HuH-7 (cell line): Measurements from ENCODE around the gene PBRM1.

Experiments
- DNase-seq: peaks from one replicate; pipeline ENCODE4 v3.0.0; 2011; ENCODE audit warnings: low spot score

Gene PBRM1

DNA sequence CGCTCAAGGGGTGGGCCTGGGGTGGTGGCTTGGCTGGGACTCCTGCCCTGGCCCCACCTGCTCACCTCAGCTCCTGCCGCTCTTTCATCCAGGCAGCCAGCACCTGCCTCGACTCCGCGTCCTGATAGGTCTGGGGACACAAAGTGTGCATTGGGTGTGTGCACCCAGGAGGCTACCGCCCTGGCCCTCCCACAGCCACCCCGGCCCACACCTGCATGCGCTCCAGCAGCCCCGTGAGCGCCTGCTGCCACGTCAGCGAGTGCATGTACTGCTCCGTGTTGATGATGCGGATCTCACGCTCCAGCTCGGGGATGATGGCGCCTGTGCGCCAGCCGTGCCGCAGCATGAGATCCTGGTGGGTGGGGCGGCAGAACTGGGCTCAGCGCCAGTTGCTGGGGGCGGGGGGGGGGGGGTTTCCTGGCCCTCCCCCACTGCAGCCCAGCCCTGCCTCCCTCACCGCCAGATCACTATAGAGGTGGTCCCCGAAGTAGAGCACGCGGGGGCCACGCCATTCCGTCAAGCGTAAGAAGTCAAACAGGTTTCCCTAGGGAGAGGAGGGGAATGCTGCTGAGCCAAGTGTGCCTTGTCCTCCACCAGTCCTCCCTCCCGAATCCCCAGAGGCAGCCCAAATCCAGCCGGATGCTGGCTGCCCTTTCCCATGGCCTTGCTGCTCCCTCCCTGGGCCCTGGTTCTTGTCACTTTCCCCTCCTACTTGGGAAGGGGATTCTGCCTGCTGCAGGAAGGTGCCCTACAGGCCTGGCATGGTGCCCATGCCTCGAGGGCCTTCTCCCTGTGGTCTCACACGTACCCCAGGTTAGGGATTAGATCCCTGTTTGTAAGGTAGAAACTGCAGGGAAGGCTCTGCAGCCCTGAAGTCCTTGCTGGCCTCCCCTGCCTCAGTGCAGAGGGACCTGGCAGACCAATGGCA is 160.7 kb downstream of the PBRM1 start:
- DNase-seq: no peak

DNA sequence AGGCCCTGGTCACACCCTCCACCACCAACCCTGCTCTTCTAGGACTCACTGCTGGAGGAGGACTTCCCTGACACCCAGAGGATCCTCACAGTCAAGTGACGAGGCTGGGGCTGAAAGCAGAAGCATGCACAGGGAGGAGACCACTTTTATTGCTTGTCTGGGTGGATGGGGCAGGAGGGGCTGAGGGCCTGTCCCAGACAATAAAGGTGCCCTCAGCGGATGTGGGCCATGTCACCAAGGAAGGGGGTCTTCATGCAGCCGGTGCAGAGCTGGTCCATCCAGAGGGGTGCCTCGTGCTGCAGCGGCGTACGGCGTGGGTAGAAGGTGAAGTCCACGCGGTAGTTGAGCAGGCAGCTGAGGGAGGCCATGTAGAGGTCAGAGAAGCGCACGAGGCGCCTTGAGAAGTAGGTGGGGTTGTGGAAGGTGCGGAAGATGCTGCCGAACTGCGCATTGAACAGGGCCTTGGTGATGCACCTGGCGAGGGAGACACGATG is 161.4 kb downstream of the PBRM1 start:
- no peak for DNase-seq

DNA sequence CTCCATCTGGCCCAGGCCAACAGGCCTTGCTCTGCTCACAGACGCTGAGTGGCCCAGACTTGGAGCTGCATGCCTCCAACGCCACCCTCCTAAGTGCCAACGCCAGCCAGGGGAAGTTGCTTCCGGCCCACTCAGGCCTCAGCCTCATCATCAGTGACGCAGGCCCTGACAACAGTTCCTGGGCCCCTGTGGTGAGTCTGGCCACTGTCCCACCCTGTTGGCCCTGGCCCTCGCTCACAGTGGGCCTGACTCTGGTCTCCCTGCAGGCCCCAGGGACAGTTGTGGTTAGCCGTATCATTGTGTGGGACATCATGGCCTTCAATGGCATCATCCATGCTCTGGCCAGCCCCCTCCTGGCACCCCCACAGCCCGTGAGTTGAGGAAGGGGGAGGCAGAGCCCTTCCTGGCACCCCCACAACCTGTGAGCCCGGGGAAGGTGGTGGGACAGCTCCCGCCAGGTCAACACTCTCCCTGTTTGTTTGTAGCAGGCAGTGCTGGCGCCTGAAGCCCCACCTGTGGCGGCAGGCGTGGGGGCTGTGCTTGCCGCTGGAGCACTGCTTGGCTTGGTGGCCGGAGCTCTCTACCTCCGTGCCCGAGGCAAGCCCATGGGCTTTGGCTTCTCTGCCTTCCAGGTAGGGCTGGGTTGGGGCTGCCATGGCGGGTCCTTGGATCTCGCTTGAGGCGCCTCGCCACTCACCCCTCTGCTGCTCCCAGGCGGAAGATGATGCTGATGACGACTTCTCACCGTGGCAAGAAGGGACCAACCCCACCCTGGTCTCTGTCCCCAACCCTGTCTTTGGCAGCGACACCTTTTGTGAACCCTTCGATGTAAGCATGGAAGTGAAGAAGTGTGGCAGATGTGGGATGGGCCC is 162.1 kb downstream of the PBRM1 start:
- DNase-seq: no peak

GRCh38 chr3:52522651-52523251 is 163.0 kb downstream of the PBRM1 start:
- DNase-seq: no peak

DNA sequence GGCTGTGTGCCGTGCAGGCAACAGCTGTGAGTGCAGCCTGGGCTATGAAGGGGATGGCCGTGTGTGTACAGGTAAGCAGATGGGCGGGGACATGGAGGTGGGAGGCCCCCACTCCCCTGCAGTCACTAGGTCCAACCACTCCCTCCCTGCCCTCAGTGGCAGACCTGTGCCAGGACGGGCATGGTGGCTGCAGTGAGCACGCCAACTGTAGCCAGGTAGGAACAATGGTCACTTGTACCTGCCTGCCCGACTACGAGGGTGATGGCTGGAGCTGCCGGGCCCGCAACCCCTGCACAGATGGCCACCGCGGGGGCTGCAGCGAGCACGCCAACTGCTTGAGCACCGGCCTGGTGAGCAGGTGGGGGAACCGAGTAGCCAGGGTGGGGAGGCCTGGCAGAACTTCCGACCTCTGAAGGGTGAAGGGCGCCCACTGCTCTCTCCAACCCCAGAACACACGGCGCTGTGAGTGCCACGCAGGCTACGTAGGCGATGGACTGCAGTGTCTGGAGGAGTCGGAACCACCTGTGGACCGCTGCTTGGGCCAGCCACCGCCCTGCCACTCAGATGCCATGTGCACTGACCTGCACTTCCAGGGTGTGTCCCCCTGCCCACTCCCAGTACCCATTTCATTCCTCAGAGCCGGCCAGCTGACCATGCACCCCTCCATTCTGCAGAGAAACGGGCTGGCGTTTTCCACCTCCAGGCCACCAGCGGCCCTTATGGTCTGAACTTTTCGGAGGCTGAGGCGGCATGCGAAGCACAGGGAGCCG is 163.6 kb downstream of the PBRM1 start:
- DNase-seq: no peak

GRCh38 chr3:52521488-52521824 is 164.3 kb downstream of the PBRM1 start:
- DNase-seq: no peak

- no peak for DNase-seq
These were observed 164.8 kb downstream of the PBRM1 start for GRCh38 chr3:52520716-52521487.

DNA sequence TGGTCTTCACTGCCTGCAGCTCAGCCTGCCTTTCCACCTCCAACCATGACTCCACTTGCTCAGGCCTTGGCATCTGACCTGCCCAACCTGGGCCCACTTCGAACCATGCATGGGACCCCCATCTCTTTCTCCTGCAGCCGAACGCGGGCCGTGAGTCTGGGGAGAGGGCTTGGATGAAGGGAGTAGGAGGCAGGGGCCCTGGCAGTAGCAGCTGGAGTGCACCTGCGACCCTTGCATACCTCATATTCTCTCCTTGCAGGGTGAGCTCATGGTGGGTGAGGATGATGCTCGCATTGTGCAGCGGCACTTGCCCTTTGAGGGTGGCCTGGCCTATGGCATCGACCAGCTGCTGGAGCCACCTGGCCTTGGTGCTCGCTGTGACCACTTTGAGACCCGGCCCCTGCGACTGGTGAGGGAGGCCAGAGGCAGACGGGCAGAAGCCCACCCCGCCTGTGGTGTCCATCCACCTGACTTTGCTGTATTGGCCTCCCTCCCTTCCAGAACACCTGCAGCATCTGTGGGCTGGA is 165.5 kb downstream of the PBRM1 start:
- no peak for DNase-seq

DNA sequence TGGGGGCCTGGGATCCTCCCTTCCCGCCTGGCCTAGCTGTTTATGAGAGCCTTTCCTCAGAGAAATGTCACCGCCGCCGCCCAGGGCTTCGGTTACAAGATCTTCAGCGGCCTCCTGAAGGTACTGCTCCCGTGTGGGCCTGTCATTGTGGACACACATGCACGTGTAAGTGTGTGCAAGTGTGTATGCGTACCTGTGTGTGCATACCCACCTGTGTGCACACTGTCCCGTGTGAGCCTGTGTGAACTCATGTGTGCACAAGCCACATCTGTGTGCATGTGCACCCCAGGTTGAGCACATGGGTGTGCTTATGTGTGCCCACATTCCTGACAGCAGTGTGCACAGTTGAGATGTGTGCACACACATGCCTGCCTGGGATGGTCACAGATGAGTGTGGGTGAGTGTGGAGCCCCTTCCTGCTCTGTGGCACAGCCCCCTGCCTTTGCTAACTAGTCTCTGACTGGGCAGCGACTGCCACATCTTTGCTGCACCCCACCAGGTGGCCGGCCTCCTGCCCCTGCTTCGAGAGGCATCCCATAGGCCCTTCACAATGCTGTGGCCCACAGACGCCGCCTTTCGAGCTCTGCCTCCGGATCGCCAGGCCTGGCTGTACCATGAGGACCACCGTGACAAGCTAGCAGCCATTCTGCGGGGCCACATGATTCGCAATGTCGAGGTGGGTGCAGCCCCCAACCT is 166.1 kb downstream of the PBRM1 start:
- DNase-seq: no peak

- no peak for DNase-seq
These were observed 166.8 kb downstream of the PBRM1 start for GRCh38 chr3:52518723-52519444.

- no peak for DNase-seq
These were observed 167.7 kb downstream of the PBRM1 start for GRCh38 chr3:52517796-52518722.

- no peak for DNase-seq
These were observed 169.1 kb downstream of the PBRM1 start for GRCh38 chr3:52516509-52517195.

GRCh38 chr3:52515192-52515591 is 170.5 kb downstream of the PBRM1 start:
- no peak for DNase-seq

DNA sequence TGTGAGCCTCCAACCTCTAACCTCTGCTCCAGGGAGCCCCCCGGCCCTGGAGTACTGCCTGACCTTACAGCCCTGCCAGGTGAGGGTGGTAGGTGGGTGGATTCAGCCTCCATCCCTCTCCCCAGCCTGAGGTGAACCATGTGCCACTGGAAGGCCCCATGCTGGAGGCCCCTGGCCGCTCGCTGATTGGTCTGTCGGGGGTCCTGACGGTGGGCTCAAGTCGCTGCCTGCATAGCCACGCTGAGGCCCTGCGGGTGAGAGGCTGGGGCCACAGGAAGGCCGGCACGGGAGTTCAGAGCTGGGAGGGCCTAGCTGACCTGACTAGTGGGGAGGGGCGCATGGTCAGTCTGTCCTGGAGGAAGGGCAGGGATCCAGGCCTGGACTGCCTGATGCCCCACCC is 171.1 kb downstream of the PBRM1 start:
- DNase-seq: no peak

GRCh38 chr3:52513281-52513680 is 172.4 kb downstream of the PBRM1 start:
- DNase-seq: no peak

DNA sequence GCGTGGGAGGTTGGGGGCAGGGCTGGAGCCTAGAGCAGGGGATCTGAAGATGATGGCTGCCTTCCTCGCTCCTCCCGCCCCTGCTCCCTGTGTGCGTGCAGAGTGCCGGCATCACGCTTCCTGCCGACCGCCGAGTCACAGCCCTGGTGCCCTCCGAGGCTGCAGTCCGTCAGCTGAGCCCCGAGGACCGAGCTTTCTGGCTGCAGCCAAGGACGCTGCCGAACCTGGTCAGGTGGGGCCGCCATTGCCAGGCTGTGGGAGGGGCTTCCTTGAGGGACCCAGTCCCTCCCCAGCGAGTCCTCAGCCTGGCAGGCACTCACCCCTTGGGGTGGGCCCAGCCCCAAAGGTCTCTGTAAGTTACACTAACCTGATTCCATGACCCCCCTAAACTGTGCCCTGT is 173.0 kb downstream of the PBRM1 start:
- DNase-seq: no peak

GRCh38 chr3:52512105-52512504 is 173.6 kb downstream of the PBRM1 start:
- no peak for DNase-seq

- no peak for DNase-seq
These were observed 174.2 kb downstream of the PBRM1 start for GRCh38 chr3:52511509-52511908.
